T-helper 17 cell (primary cell): Measurements from ENCODE around the gene LNX1. TPM values are rescaled to one million over a fixed set of nuclear protein-coding genes. Genes with fewer than 3 reads are reported as not detected.

ENCODE experiments used
- ATAC-seq: fragments of 150-1000 bp; cut with Tn5 transposase; 2 replicates; pipeline ENCODE4 v1.10.0; 2021; ENCODE audit warnings: mild to moderate bottlenecking, moderate library complexity
- DNase-seq, 3 donors: peaks; one replicate each; pipeline versions ENCODE4 v3.0.0 to v3.0.0-alpha.2; 2020 to 2021
- H3K9me3 ChIP-seq: one replicate; pipeline ENCODE4 v1.7.0; 2013; ENCODE audit warnings: low read length, mild to moderate bottlenecking; ENCODE audit not compliant: control insufficient read depth, poor library complexity, severe bottlenecking
- H3K27ac Mint-ChIP-seq: one replicate; pipeline ENCODE4 v1.8.0; 2022; ENCODE audit warnings: mild to moderate bottlenecking, moderate library complexity, mixed read lengths
- H3K27me3 Mint-ChIP-seq: one replicate; pipeline ENCODE4 v1.8.0; 2022; ENCODE audit warnings: mixed read lengths
- H3K36me3 Mint-ChIP-seq: one replicate; pipeline ENCODE4 v1.8.0; 2022; ENCODE audit warnings: low read depth, mixed read lengths
- H3K4me1 Mint-ChIP-seq: one replicate; pipeline ENCODE4 v1.8.0; 2022; ENCODE audit warnings: mild to moderate bottlenecking, mixed read lengths
- H3K4me3 Mint-ChIP-seq: one replicate; pipeline ENCODE4 v1.8.0; 2022; ENCODE audit warnings: mild to moderate bottlenecking, moderate library complexity, mixed read lengths
- total RNA-seq, 4 donors: library from RNA in 2 of 4; stranded (reverse) in 2 of 4; gene quantifications; one replicate each; pipeline ENCODE4 v1.2.3 and lab custom pipeline; 2022 to 2026

The LNX1 gene
- total RNA-seq, 2 donors from 2014 or later, result not detected

DNA sequence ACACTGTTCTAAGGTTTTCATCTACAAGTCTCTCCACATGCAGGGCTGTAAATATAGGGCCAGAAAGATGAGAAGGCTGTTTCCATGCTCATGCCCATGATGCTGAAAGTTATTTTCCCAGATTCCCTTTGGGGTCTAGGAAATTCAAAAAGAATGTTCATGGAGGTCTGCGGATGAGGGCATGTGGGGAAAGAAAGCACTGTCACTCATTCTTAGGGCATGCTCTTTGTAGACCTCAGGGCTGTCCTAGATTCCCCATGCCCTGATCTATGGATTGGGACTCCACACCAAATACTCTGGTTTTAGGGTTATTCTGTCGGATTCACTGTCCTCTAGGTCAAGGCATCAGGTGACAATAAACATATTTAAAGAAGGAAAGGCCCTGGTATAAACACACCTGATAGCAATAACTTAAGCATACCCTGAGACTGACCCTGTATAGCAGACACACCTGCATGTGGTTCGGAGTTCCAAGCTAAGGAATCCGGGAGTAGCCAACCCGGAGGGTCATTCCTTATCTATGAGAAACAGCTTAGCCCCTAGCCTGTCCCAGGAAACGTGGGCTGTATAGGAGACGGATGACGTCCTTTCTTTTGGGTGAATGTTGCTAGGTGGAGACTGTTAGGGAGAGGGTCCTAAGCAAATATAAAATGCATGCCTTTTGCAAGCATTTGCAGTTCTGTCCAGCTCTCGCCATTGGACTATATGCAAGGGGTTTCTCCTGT is 37.6 kb downstream of the LNX1 start:
- ATAC-seq (no peak), DNase-seq (no peak)
- Mint-ChIP-seq H3K4me1 (no peaks in the 10 kb centered on the region), H3K36me3 (no peaks in the 10 kb centered on the region), H3K27ac (no peak overlapping the region), H3K27me3 (peaks cover 24% of the 10 kb centered on the region), H3K4me3 (no peak overlapping the region)
- no peaks in the 10 kb centered on the region for H3K9me3 ChIP-seq

DNA sequence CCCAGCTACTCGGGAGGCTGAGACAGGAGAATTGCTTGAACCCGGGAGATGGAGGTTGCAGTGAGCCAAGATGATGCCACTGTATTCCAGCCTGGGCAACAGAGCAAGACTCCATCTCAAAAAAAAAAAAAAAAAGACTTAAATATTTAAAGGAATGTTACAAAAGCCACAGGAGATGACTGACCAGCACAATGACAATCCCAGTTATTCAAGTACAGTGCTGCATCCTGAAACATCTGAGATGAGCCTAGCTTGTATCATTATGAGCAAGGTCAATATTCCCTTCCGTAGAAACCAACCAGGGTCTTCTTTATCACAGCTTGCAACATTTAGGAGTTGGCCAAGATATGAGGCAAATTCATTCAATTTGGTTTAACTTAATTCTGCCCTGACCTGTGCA is 38.6 kb downstream of the LNX1 start:
- ATAC-seq (no peak), DNase-seq (no peak)
- Mint-ChIP-seq H3K27me3 (peaks cover 18% of the 10 kb centered on the region), H3K36me3 (no peaks in the 10 kb centered on the region), H3K27ac (no peak overlapping the region), H3K4me3 (no peak overlapping the region), H3K4me1 (no peaks in the 10 kb centered on the region)
- no peaks in the 10 kb centered on the region for H3K9me3 ChIP-seq

DNA sequence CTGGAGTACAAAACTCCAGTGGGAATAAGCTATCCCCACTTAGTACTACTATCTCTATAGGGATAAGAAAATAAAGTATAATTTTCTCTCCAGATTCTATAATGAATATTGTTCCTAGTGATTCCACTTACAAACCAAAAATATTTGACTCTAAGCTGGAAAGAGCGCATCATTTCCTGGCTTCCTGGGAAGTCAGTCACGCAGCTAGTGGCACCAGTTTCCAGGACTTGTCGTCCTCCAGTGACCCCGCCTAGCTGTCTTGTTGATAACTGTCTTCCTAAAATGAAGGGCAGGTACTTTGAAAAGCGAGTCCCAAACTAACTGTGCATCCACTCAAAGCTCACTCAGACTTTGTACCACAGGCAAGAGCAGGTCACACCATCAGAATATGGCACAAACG is 39.3 kb downstream of the LNX1 start:
- Mint-ChIP-seq H3K4me3 (no peak overlapping the region), H3K27ac (no peak overlapping the region), H3K27me3 (peaks cover 23% of the 10 kb centered on the region), H3K36me3 (peaks cover 2% of the 10 kb centered on the region), H3K4me1 (no peaks in the 10 kb centered on the region)
- ATAC-seq, result no peak
- no peak for DNase-seq
- H3K9me3 ChIP-seq, result no peaks in the 10 kb centered on the region

- peaks cover 29% of the 10 kb centered on the region for H3K27me3 Mint-ChIP-seq
- H3K4me1 Mint-ChIP-seq, result no peaks in the 10 kb centered on the region
- H3K9me3 ChIP-seq, result no peaks in the 10 kb centered on the region
- no peak for DNase-seq
- no peak for ATAC-seq
- peaks cover 2% of the 10 kb centered on the region for H3K36me3 Mint-ChIP-seq
- H3K4me3 Mint-ChIP-seq, result no peak overlapping the region
- no peak overlapping the region for H3K27ac Mint-ChIP-seq
Measured at GRCh38 chr4:53551281-53551864, 39.9 kb downstream of the LNX1 start.

DNA sequence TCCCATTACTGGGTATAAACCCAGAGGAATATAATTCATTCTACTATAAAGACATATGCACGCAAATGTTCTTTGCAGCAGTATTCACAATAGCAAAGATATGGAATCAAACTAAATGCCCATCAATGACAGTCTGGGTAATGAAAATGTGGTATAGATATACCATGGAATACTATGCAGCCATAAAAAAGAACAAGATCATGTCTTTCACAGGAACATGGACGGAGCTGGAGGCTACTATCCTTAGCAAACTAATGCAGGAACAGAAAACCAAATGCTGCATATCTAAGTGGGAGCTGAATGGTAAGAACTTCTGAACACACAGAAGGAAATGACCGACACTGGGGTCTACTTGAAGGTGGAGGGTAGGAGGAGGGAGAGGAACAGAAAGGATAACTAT is 42.6 kb downstream of the LNX1 start:
- DNase-seq, result no peak
- H3K36me3 Mint-ChIP-seq, result peaks cover 2% of the 10 kb centered on the region
- H3K27me3 Mint-ChIP-seq, result peaks cover 36% of the 10 kb centered on the region
- H3K4me3 Mint-ChIP-seq, result no peak overlapping the region
- H3K4me1 Mint-ChIP-seq, result no peaks in the 10 kb centered on the region
- ATAC-seq, result no peak
- H3K27ac Mint-ChIP-seq, result no peak overlapping the region
- H3K9me3 ChIP-seq, result no peaks in the 10 kb centered on the region

DNA sequence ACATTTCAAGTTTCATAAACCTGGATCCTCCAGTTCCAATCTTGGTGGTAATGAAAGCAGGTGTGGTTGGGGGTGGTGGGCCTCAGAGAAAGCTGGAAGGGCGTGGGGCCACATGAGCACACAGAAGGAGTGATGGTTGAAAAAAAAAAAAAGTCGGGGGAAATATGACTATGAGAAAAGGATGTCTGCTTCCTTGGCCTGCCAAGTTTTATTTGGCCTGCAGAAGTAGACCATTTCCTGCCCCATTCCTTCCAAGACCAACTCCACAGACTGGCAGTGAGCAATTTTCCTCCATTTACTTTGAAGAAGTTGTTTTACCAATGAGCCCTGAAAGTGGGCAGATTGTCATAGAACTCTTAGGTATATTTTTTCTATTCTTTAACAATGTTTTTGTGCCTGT is 43.3 kb downstream of the LNX1 start:
- H3K36me3 Mint-ChIP-seq, result peaks cover 2% of the 10 kb centered on the region
- no peak overlapping the region for H3K4me3 Mint-ChIP-seq
- no peak for ATAC-seq
- no peaks in the 10 kb centered on the region for H3K9me3 ChIP-seq
- no peak overlapping the region for H3K27ac Mint-ChIP-seq
- peaks cover 34% of the 10 kb centered on the region for H3K27me3 Mint-ChIP-seq
- H3K4me1 Mint-ChIP-seq, result no peaks in the 10 kb centered on the region
- no peak for DNase-seq

DNA sequence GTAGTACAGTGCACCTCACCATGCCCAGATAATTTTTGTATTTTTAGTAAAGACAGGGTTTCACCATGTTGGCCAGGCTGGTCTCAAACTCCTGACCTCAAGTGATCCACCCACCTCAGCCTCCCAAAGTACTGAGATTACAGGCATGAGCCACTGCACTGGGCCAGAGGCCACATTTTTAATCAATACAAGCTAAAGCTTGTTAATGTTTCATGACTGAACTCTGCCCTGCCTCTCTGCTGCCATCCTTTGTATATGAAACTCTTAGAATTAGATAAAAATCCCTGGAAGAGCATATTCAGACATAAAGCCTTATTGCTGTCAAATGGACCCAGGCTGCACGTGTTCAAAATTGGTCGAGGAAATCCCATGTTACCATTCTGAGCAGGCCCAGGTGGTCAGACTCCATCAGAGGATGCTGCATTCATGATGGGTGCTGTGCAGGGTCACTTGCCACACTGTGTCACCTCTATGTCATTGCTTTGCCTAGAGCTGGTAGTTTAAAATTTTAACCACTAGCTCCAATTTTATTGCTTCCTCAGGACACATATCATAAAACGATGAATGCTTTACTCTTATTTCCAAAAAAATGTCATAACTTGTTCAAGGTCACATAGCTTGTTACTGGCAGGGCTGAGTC is 45.2 kb downstream of the LNX1 start:
- ATAC-seq (no peak), DNase-seq (no peak)
- no peaks in the 10 kb centered on the region for H3K9me3 ChIP-seq
- Mint-ChIP-seq H3K27me3 (peaks cover 47% of the 10 kb centered on the region), H3K27ac (no peak overlapping the region), H3K4me3 (no peak overlapping the region), H3K36me3 (peaks cover 2% of the 10 kb centered on the region), H3K4me1 (no peaks in the 10 kb centered on the region)

DNA sequence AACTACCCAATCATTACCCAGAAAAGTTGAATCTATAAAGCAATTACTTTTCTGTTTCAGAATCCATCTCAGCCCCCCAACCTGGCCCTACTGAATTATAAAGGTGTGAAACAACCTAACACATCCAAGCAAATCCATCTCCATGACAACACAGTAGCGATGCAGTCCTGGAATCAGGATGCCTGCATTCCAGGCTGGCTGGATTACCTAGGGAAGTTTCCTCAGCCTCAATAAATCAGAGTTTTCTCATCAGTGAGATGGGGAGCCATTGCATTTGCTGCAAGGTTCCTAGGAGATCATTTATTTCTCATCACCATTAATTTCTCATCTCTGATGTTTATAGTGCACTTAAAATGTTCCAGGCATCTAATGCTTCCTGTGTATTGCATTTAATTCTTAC is 46.0 kb downstream of the LNX1 start:
- no peaks in the 10 kb centered on the region for H3K9me3 ChIP-seq
- Mint-ChIP-seq H3K4me1 (no peaks in the 10 kb centered on the region), H3K36me3 (peaks cover 2% of the 10 kb centered on the region), H3K4me3 (no peak overlapping the region), H3K27ac (no peak overlapping the region), H3K27me3 (peaks cover 47% of the 10 kb centered on the region)
- DNase-seq (no peak), ATAC-seq (no peak)

GRCh38 chr4:53543561-53543960 is 47.7 kb downstream of the LNX1 start:
- ATAC-seq (no peak), DNase-seq (no peak)
- H3K4me1 Mint-ChIP-seq, result no peaks in the 10 kb centered on the region
- peaks cover 2% of the 10 kb centered on the region for H3K36me3 Mint-ChIP-seq
- no peak overlapping the region for H3K27ac Mint-ChIP-seq
- H3K9me3 ChIP-seq, result no peaks in the 10 kb centered on the region
- peaks cover 52% of the 10 kb centered on the region for H3K27me3 Mint-ChIP-seq
- H3K4me3 Mint-ChIP-seq, result no peak overlapping the region

DNA sequence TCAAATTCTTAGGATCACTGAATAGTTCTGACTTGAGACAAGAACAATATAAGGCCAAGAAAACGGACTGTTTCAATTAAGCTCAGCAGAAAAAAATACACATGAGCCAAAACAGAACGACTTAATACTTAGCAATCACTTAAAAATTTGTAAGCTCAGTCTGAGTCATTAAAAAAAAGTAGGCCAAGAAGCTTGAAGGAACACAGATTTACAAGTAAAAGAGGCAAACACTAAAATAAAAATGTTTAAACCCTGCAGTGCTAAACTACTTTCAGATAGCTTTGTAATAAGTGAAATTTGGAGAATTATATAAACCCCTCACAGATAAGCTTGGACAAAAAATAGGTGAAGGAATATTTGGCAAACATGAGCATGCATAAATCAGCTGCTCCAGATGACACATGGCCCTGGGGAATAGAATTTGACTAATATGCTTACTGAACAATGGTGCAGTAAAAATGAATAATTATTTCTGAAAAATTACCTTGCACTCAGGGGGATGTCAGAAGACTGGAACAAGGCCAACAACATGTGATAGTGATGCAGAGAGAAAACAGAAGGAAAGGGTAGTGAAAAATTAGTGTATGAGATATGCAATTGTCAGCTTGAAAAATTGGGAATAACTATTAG is 49.6 kb downstream of the LNX1 start:
- H3K36me3 Mint-ChIP-seq, result no peaks in the 10 kb centered on the region
- H3K4me3 Mint-ChIP-seq, result no peak overlapping the region
- H3K27ac Mint-ChIP-seq, result no peak overlapping the region
- H3K27me3 Mint-ChIP-seq, result peaks cover 55% of the 10 kb centered on the region
- DNase-seq (no peak), ATAC-seq (no peak)
- H3K4me1 Mint-ChIP-seq, result no peaks in the 10 kb centered on the region
- H3K9me3 ChIP-seq, result no peaks in the 10 kb centered on the region

GRCh38 chr4:53538756-53539155 is 52.5 kb downstream of the LNX1 start:
- ATAC-seq (no peak), DNase-seq (no peak)
- H3K36me3 Mint-ChIP-seq, result no peaks in the 10 kb centered on the region
- H3K4me3 Mint-ChIP-seq, result no peak overlapping the region
- peaks cover 69% of the 10 kb centered on the region for H3K27me3 Mint-ChIP-seq
- no peak overlapping the region for H3K27ac Mint-ChIP-seq
- H3K9me3 ChIP-seq, result no peaks in the 10 kb centered on the region
- H3K4me1 Mint-ChIP-seq, result peaks cover 2% of the 10 kb centered on the region

DNA sequence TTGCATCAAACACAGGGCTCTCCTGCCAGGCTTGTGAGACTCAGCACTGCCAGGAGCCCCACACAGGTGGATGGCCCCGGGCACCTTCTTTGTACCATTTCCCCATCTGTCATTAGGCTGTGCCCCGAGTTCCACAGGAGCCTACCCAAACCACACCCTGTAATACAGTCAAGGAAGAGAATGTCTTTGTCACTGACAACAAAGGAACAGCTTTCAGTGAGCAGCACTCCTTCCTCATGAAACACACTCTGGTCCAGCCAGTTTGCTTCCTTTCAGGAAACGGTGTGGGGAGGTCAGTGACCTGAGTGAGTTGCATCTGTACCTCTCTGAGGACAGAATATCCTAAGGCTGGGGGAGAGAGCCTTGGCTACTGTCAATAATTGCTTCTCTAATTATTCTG is 53.7 kb downstream of the LNX1 start:
- H3K9me3 ChIP-seq, result no peaks in the 10 kb centered on the region
- DNase-seq (no peak), ATAC-seq (no peak)
- H3K4me3 Mint-ChIP-seq, result no peak overlapping the region
- no peaks in the 10 kb centered on the region for H3K36me3 Mint-ChIP-seq
- peaks cover 68% of the 10 kb centered on the region for H3K27me3 Mint-ChIP-seq
- no peak overlapping the region for H3K27ac Mint-ChIP-seq
- peaks cover 2% of the 10 kb centered on the region for H3K4me1 Mint-ChIP-seq

DNA sequence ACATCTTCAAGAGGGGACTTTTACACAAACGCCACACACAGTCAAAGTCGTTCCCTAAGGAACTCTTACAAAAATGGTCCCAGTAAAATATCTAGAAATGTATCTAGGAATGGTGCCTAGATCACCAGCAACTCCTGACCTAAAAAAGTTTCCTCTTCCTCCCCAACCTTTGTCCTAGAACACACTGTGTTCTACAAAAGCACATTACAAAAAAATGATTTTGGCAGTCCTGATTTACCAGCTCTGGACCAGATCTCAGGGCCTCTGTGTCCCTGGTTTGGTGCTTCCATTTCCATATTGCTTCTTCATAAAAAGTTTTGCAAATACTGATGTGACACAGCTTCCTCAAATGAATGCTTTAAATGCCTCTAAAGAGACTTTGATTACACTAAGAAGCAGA is 55.0 kb downstream of the LNX1 start:
- H3K4me3 Mint-ChIP-seq, result no peak overlapping the region
- H3K4me1 Mint-ChIP-seq, result peaks cover 2% of the 10 kb centered on the region
- ATAC-seq (no peak), DNase-seq (no peak)
- H3K9me3 ChIP-seq, result no peaks in the 10 kb centered on the region
- H3K27me3 Mint-ChIP-seq, result peaks cover 69% of the 10 kb centered on the region
- no peaks in the 10 kb centered on the region for H3K36me3 Mint-ChIP-seq
- no peak overlapping the region for H3K27ac Mint-ChIP-seq
